Neutrophil (primary cell): ENCODE measurements around the gene CPO.

Experiments
- H3K27ac ChIP-seq: fragments of 200-600 bp; sonication (generic); 2 replicates; pipeline ENCODE4 v1.5.1; 2016; ENCODE audit warnings: mild to moderate bottlenecking, moderate library complexity
- H3K27me3 ChIP-seq: fragments of 200-600 bp; sonication (generic); 2 replicates; pipeline ENCODE4 v1.6.0; 2016; ENCODE audit warnings: mild to moderate bottlenecking
- H3K36me3 ChIP-seq: fragments of 200-600 bp; sonication (generic); 2 replicates; pipeline ENCODE4 v1.5.1; 2017
- H3K4me1 ChIP-seq, 2 experiments: fragments of 200-600 bp in 1 of 2; sonication (generic) in 1 of 2; 1 replicate in 1 of 2; 2 replicates in 1 of 2; pipeline versions ENCODE4 v1.5.1 to v1.6.1; 2013 to 2016; ENCODE audit warnings: low read depth in 1 of 2, low read length in 1 of 2, mild to moderate bottlenecking in 1 of 2, moderate library complexity in 1 of 2; ENCODE audit not compliant: control insufficient read depth in 1 of 2, insufficient read depth in 1 of 2
- H3K4me3 ChIP-seq, 2 experiments: fragments of 200-600 bp in 1 of 2; sonication (generic) in 1 of 2; 1 replicate in 1 of 2; 2 replicates in 1 of 2; pipeline ENCODE4 v1.5.1; 2013 to 2016; ENCODE audit warnings: low read depth in 1 of 2, low read length in 1 of 2, mild to moderate bottlenecking in 1 of 2, moderate library complexity in 1 of 2
- H3K9me3 ChIP-seq: fragments of 200-600 bp; sonication (generic); 2 replicates; pipeline ENCODE4 v1.5.1; 2016
- CTCF ChIP-seq: fragments of 200-600 bp; sonication (generic); IDR thresholded peaks from 2 replicates; pipeline ENCODE4 v1.5.1; 2016; ENCODE audit warnings: antibody characterized with exemption

Gene CPO

GRCh38 chr2:206968134-206969086 is 29.1 kb downstream of the CPO start:
- H3K9me3 ChIP-seq = no peaks in the 10 kb centered on the region
- H3K4me1 ChIP-seq = peaks cover 10 to 11% of the 10 kb centered on the region in 2 experiments
- H3K36me3 ChIP-seq = no peaks in the 10 kb centered on the region
- no peak overlapping the region for H3K4me3 ChIP-seq
- no peaks in the 10 kb centered on the region for H3K27me3 ChIP-seq
- no peak overlapping the region for H3K27ac ChIP-seq
- no peak for TF ChIP-seq CTCF

GRCh38 chr2:206969192-206969591 is 29.9 kb downstream of the CPO start:
- Histone ChIP-seq H3K9me3 (no peaks in the 10 kb centered on the region), H3K4me1 (peaks cover 10 to 11% of the 10 kb centered on the region in 2 experiments), H3K27me3 (no peaks in the 10 kb centered on the region), H3K36me3 (no peaks in the 10 kb centered on the region), H3K27ac (no peak overlapping the region), H3K4me3 (no peak overlapping the region)
- no peak for TF ChIP-seq CTCF

- H3K4me3 ChIP-seq = no peak overlapping the region
- no peaks in the 10 kb centered on the region for H3K36me3 ChIP-seq
- no peak for TF ChIP-seq CTCF
- H3K27ac ChIP-seq = no peak overlapping the region
- no peaks in the 10 kb centered on the region for H3K27me3 ChIP-seq
- peaks cover 10 to 11% of the 10 kb centered on the region in 2 experiments for H3K4me1 ChIP-seq
- H3K9me3 ChIP-seq = no peaks in the 10 kb centered on the region
These were observed 31.5 kb downstream of the CPO start for GRCh38 chr2:206970589-206971360.

- Histone ChIP-seq H3K4me3 (no peak overlapping the region), H3K36me3 (no peaks in the 10 kb centered on the region), H3K27me3 (no peaks in the 10 kb centered on the region), H3K4me1 (peaks cover 10 to 11% of the 10 kb centered on the region in 2 experiments), H3K27ac (no peak overlapping the region), H3K9me3 (no peaks in the 10 kb centered on the region)
- TF ChIP-seq CTCF = no peak
These were observed 32.5 kb downstream of the CPO start for GRCh38 chr2:206971805-206972204.

DNA sequence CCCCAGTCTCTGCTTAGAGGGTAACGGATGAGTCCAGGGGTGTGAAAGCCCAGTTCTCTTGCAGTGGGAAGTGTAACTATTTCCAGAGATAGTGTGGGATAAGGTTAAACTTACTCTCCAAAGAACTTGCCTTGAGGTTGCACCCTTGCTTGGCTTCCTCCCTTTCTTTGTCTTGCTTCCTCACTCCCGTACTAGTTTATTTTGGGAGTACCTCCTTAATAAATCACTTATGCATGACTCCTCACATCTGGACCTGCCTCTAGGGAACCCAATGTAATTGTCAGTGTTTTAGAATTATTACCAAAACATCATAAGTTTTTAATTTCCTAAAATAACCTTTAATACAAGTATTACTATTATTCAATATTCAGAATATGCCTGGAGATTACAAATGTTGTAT is 35.2 kb downstream of the CPO start:
- Histone ChIP-seq H3K9me3 (no peaks in the 10 kb centered on the region), H3K4me3 (no peak overlapping the region), H3K36me3 (no peaks in the 10 kb centered on the region), H3K27me3 (no peaks in the 10 kb centered on the region), H3K4me1 (peaks cover 10 to 11% of the 10 kb centered on the region in 2 experiments), H3K27ac (no peak overlapping the region)
- no peak for TF ChIP-seq CTCF
